OCI-LY1 (cell line): ENCODE data around the gene RAD51B.

ENCODE experiments used
- CTCF ChIP-seq: fragments of 200-600 bp; sonication (generic), shearing (Covaris generic); IDR thresholded peaks from 2 replicates; pipeline ENCODE4 v1.5.1; 2017; ENCODE audit warnings: mild to moderate bottlenecking, antibody characterized with exemption, low read length, moderate library complexity, mixed read lengths
- EZH2 ChIP-seq: fragments of 200-600 bp; sonication (generic), shearing (Covaris generic); IDR thresholded peaks from 2 replicates; pipeline ENCODE4 v1.8.0; 2017; ENCODE audit warnings: borderline replicate concordance, mixed run types, mild to moderate bottlenecking, antibody characterized with exemption, low read length, moderate library complexity, mixed read lengths

GRCh38 chr14:68548194-68549076, 728.9 kb downstream of the RAD51B start:
- no peak for TF ChIP-seq CTCF
- no peak for TF ChIP-seq EZH2
